ENCODE data around the gene CAMK1G. TPM values are rescaled to one million over a fixed set of nuclear protein-coding genes. Genes with fewer than 3 reads are reported as not detected.

The CAMK1G gene
- total and polyA plus RNA-seq, 2 of the 4 experiments (the other 2 are of a cell fraction): 0.72 to 1.8 TPM

DNA sequence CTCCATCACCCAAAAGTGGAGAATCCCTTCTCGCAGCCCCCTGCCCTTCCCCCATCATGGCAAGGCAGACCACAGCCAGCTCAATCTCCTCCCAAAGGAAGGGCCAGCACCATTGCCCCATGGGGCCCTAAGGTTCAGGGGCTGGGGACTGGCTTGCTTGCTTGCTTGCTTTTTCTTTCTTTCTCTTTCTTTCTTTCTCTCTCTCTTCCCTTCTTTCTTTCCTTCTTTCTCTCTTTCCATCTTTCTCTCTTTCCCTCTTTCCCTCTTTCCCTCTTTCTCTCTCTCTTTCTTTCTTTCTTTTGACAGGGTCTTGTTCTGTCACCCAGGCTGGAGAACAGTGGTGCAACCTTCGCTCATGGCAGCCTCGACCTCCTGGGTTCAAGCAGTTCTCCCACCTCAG is 38.1 kb upstream of the CAMK1G start:
- intact Hi-C loops (cut with micrococcal nuclease): no loop called here
- no peak for ATAC-seq (ENCODE audit: low read depth)

More for the DNA sequence above, 38.1 kb upstream of the CAMK1G start:
- H3K4me1 ChIP-seq (ENCODE audit: control insufficient read depth, insufficient read depth, low read length): no peaks in the 10 kb centered on the region
- dilution Hi-C loops (cut with HindIII; ENCODE audit: low sequenced_read_pairs, unreplicated experiment): no loop called here
- H3K27me3 ChIP-seq (ENCODE audit: control insufficient read depth, insufficient read depth, low read length): peaks cover 5% of the 10 kb centered on the region
- no peak overlapping the region for H4K91ac ChIP-seq (ENCODE audit: insufficient read depth, low read depth, low read length)
- H2AK5ac ChIP-seq (ENCODE audit: low read depth, low read length): no peak overlapping the region
- DNase-seq: no peak
- WGBS, 2 experiments (ENCODE audit: extremely low coverage in 2 of 2, insufficient read length in 1 of 2): 20% methylated on average over 1 of the region's 3 CpGs; no CpG with 5 or more reads in 1 of the 2 experiments
- H3K27ac ChIP-seq (ENCODE audit: insufficient read depth, low read length): no peak overlapping the region
- H4K8ac ChIP-seq (ENCODE audit: low read depth in 2 of 2, low read length in 2 of 2): no peak overlapping the region
- H3K9ac ChIP-seq (ENCODE audit: low read depth, low read length): no peak overlapping the region
- no peak overlapping the region for H3K23ac ChIP-seq (ENCODE audit: low read depth, low read length)
- no peak overlapping the region for H2BK15ac ChIP-seq (ENCODE audit: low read depth, low read length)
- no TSS peak for BruUV-seq (replicated peaks)
- TF ChIP-seq CTCF (conservative IDR thresholded peaks at IDR 0.05; ENCODE audit: low read depth, low read length): no peak
- TF ChIP-seq MXI1 (IDR thresholded peaks at IDR 0.05; ENCODE audit: borderline replicate concordance, low read depth, low read length): no peak
- TF ChIP-seq FOS (IDR thresholded peaks at IDR 0.05; ENCODE audit: low read depth, low read length): no peak
- no peak for TF ChIP-seq BHLHE40 (IDR thresholded peaks at IDR 0.05; ENCODE audit: low read depth, low read length)
- H4K20me1 ChIP-seq (ENCODE audit: insufficient read depth, low read length): no peaks in the 10 kb centered on the region
- no peak overlapping the region for H3K14ac ChIP-seq (replicated peaks; ENCODE audit: low read depth, low read length)
- ChIA-PET CTCF (no interaction called here), POLR2A (ENCODE audit: unreplicated experiment) (no interaction called here)
- H2BK20ac ChIP-seq (ENCODE audit: low read depth, low read length): no peak overlapping the region
- H2AFZ ChIP-seq (replicated peaks; ENCODE audit: low read length, poor library complexity): no peak overlapping the region
- no peak overlapping the region for H2AK9ac ChIP-seq (replicated peaks; ENCODE audit: low read depth, low read length, poor library complexity)
- H3K4me2 ChIP-seq (ENCODE audit: low read depth, low read length): no peak overlapping the region
- H3K36me3 ChIP-seq (ENCODE audit: control insufficient read depth, insufficient read depth, low read length): no peaks in the 10 kb centered on the region
- no peak overlapping the region for H2BK120ac ChIP-seq (ENCODE audit: low read depth, low read length)
- H3K9me1 ChIP-seq (ENCODE audit: insufficient read depth, low read length): no peaks in the 10 kb centered on the region
- in situ Hi-C loops (cut with MboI; ENCODE audit: low sequenced_read_pairs): no loop called here
- no peaks in the 10 kb centered on the region for H3K79me1 ChIP-seq (ENCODE audit: low read depth in 1 of 2, low read length in 2 of 2)
- H3K18ac ChIP-seq (ENCODE audit: low read depth, low read length): no peak overlapping the region
- no peak overlapping the region for H2BK5ac ChIP-seq (ENCODE audit: low read depth, low read length, poor library complexity, severe bottlenecking)
- no peaks in the 10 kb centered on the region for H3K9me3 ChIP-seq (ENCODE audit: control insufficient read depth, insufficient read depth, low read length)
- no peak overlapping the region for H3K56ac ChIP-seq (ENCODE audit: extremely low read depth, insufficient read depth, low read length)
- H3K4me3 ChIP-seq (ENCODE audit: insufficient read depth, low read depth, low read length): no peak overlapping the region
- no peak overlapping the region for H3K4ac ChIP-seq (ENCODE audit: low read depth, low read length)
- H4K5ac ChIP-seq (ENCODE audit: low read depth, low read length): no peak overlapping the region

All from IMR-90 (cell line).